ENCODE measurements around the gene CLN3. TPM values are rescaled to one million over a fixed set of nuclear protein-coding genes. Genes with fewer than 3 reads are reported as not detected.
"Not testable (repeated sequence)": the region's sequence is repeated elsewhere in the genome, so short reads cannot be mapped to it uniquely, and the experiment has no call there.

Gene CLN3
- total RNA-seq, 4 donors from 2014 or later = 80.2 to 294 (median 154) TPM

- Histone ChIP-seq H3K9me3 (no peaks in the 10 kb centered on the region), H3K27me3 (no peaks in the 10 kb centered on the region), H3K4me1 (peaks cover 6 to 33% (median 17%) of the 10 kb centered on the region in 4 donors), H3K4me3 (no peak overlapping the region), H3K36me3 (peaks cover 0 to 60% (median 21%) of the 10 kb centered on the region in 4 donors), H3K27ac (peak overlapping the region in 1 of 4 donors; percentile 85)
- 82 to 90% methylated on average over 2 to 16 of the region's 16 CpGs for whole genome bisulfite sequencing, 2 donors (ENCODE audit: low coverage in 1 of 2)
- DNase-seq = no peak
- intact Hi-C loops (cut with DNase I; ENCODE audit: low total_unique reads) (no loop called here), in situ Hi-C loops (cut with MboI; ENCODE audit: low pct_ligation_motif_present in 1 of 4, low pct_unique_long_range_greater_than_20kb in 1 of 4, low sequenced_read_pairs in 3 of 4) (no loop called here)
- TF ChIP-seq POLR2AphosphoS5 (IDR thresholded peaks at IDR 0.05) = no peak
- TF ChIP-seq POLR2A (IDR thresholded peaks at IDR 0.05) = no peak
- TF ChIP-seq, protein P1, sequence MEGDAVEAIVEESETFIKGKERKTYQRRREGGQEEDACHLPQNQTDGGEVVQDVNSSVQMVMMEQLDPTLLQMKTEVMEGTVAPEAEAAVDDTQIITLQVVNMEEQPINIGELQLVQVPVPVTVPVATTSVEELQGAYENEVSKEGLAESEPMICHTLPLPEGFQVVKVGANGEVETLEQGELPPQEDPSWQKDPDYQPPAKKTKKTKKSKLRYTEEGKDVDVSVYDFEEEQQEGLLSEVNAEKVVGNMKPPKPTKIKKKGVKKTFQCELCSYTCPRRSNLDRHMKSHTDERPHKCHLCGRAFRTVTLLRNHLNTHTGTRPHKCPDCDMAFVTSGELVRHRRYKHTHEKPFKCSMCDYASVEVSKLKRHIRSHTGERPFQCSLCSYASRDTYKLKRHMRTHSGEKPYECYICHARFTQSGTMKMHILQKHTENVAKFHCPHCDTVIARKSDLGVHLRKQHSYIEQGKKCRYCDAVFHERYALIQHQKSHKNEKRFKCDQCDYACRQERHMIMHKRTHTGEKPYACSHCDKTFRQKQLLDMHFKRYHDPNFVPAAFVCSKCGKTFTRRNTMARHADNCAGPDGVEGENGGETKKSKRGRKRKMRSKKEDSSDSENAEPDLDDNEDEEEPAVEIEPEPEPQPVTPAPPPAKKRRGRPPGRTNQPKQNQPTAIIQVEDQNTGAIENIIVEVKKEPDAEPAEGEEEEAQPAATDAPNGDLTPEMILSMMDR (IDR thresholded peaks at IDR 0.05) = no peak
- TF ChIP-seq EP300 (IDR thresholded peaks at IDR 0.05; ENCODE audit: low read depth) = no peak
Observed at GRCh38 chr16:28478506-28479180, 13.2 kb downstream of the CLN3 start.

DNA sequence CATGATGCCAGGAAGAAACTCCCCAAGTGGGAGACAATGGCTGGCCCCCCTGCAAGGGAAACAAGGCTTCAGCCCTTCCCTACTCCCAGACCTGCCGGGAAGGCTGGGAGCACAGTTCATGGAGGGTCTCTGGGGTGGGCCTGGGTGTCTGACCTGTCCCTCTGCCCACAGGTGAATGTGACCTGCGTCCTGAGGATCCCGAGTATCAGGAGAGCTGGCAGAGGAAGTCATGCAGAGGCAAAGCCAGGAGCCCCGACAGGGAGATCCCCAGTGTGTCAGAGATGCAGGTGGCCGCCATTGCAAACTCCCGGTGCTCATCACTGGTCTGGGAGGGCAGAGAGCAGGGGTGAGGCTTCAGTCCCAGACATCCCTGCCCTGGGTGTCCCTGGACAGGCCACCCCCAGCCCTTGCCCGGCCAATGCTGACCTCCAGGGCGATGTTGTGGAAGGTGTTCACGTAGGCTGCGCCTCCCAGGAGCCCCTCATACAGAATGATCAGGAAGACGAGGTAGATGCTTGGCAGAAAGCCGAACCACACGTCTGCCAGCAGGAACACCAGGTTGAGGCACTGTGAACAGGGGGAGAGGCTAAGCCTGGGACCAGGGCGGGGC, 14.5 kb downstream of the CLN3 start:
- peaks cover 0 to 57% (median 15%) of the 10 kb centered on the region in 4 donors for H3K36me3 ChIP-seq
- intact Hi-C loops (cut with DNase I; ENCODE audit: low total_unique reads) = no loop called here

DNA sequence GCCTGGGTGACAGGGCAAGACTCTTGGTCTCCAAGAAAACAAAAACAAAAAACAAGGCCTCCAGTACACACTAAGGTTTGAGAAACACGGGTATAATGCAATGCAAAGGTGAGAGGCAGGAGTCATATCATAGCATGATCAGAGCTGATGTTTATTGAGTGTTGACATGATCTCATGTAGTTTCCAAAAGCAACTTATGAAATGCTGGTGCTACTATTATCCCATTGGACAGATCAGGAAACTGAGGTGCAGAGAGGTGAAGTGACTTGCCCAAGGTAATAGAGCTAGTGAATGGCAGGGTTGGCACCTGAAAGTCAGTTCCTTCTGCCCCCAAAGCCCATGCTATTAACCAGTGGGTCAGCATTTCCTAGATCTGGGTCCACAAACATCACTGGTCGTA, 16.7 kb downstream of the CLN3 start:
- TF ChIP-seq, protein P1 (IDR thresholded peaks at IDR 0.05) = no peak
- TF ChIP-seq EP300 (IDR thresholded peaks at IDR 0.05; ENCODE audit: low read depth) = no peak
- no peak for TF ChIP-seq POLR2A (IDR thresholded peaks at IDR 0.05)
- TF ChIP-seq POLR2AphosphoS5 (IDR thresholded peaks at IDR 0.05) = no peak
- 93 to 100% methylated on average over 2 of the region's 2 CpGs for WGBS, 2 donors (ENCODE audit: low coverage in 1 of 2)
- H3K4me1 ChIP-seq = peaks cover 0 to 10% (median 6%) of the 10 kb centered on the region in 4 donors
- H3K27me3 ChIP-seq = no peaks in the 10 kb centered on the region
- no peaks in the 10 kb centered on the region for H3K9me3 ChIP-seq
- H3K27ac ChIP-seq = no peak overlapping the region
- in situ Hi-C loops (cut with MboI; ENCODE audit: low pct_ligation_motif_present in 1 of 4, low pct_unique_long_range_greater_than_20kb in 1 of 4, low sequenced_read_pairs in 3 of 4) (no loop called here), intact Hi-C loops (cut with DNase I; ENCODE audit: low total_unique reads) (no loop called here)
- no peak overlapping the region for H3K4me3 ChIP-seq
- peaks cover 0 to 49% (median 12%) of the 10 kb centered on the region in 4 donors for H3K36me3 ChIP-seq
- DNase-seq = no peak

More for the DNA sequence above, 14.5 kb downstream of the CLN3 start:
- in situ Hi-C loops (cut with MboI; ENCODE audit: low pct_ligation_motif_present in 1 of 4, low pct_unique_long_range_greater_than_20kb in 1 of 4, low sequenced_read_pairs in 3 of 4) = no loop called here
- TF ChIP-seq POLR2A (IDR thresholded peaks at IDR 0.05) (no peak), POLR2AphosphoS5 (IDR thresholded peaks at IDR 0.05) (no peak), EP300 (IDR thresholded peaks at IDR 0.05; ENCODE audit: low read depth) (no peak)
- TF ChIP-seq, protein P1 (IDR thresholded peaks at IDR 0.05) = no peak
- WGBS, 2 donors (ENCODE audit: low coverage in 1 of 2) = 95% methylated on average over 13 of the region's 14 CpGs; no CpG with 5 or more reads in 1 of the 2 donors
- Histone ChIP-seq H3K9me3 (no peaks in the 10 kb centered on the region), H3K4me3 (no peak overlapping the region), H3K27me3 (no peaks in the 10 kb centered on the region), H3K27ac (no peak overlapping the region), H3K4me1 (peaks cover 6 to 23% (median 17%) of the 10 kb centered on the region in 4 donors)
- DNase-seq = no peak

GRCh38 chr16:28473714-28474265, 18.1 kb downstream of the CLN3 start:
- peaks cover 0 to 43% (median 12%) of the 10 kb centered on the region in 4 donors for H3K36me3 ChIP-seq

GRCh38 chr16:28447081-28447480, 44.8 kb downstream of the CLN3 start:
- WGBS, 2 donors (ENCODE audit: low coverage in 1 of 2) = no CpG with 5 or more reads among the region's 6 CpGs
- in situ Hi-C loops (cut with MboI; ENCODE audit: low pct_ligation_motif_present in 1 of 4, low pct_unique_long_range_greater_than_20kb in 1 of 4, low sequenced_read_pairs in 3 of 4) = not testable (repeated sequence)

More at GRCh38 chr16:28473714-28474265, 18.1 kb downstream of the CLN3 start:
- no peak overlapping the region for H3K4me3 ChIP-seq
- in situ Hi-C loops (cut with MboI; ENCODE audit: low pct_ligation_motif_present in 1 of 4, low pct_unique_long_range_greater_than_20kb in 1 of 4, low sequenced_read_pairs in 3 of 4) = no loop called here
- peak; percentile 3 for DNase-seq
- 79 to 86% methylated on average over 1 to 8 of the region's 8 CpGs for WGBS, 2 donors (ENCODE audit: low coverage in 1 of 2)
- no peaks in the 10 kb centered on the region for H3K4me1 ChIP-seq
- intact Hi-C loops (cut with DNase I; ENCODE audit: low total_unique reads) = no loop called here
- H3K27ac ChIP-seq = no peak overlapping the region
- TF ChIP-seq POLR2A (IDR thresholded peaks at IDR 0.05) (no peak), EP300 (IDR thresholded peaks at IDR 0.05; ENCODE audit: low read depth) (no peak), POLR2AphosphoS5 (IDR thresholded peaks at IDR 0.05) (no peak)
- TF ChIP-seq, protein P1 (IDR thresholded peaks at IDR 0.05) = no peak
- H3K27me3 ChIP-seq = no peaks in the 10 kb centered on the region
- H3K9me3 ChIP-seq = no peaks in the 10 kb centered on the region

GRCh38 chr16:28446388-28446787, 45.5 kb downstream of the CLN3 start:
- intact Hi-C loops (cut with DNase I; ENCODE audit: low total_unique reads); H3K9me3 ChIP-seq; H3K36me3 ChIP-seq; DNase-seq; in situ Hi-C loops (cut with MboI; ENCODE audit: low pct_ligation_motif_present in 1 of 4, low pct_unique_long_range_greater_than_20kb in 1 of 4, low sequenced_read_pairs in 3 of 4); H3K4me1 ChIP-seq; H3K4me3 ChIP-seq; H3K27ac ChIP-seq; H3K27me3 ChIP-seq: not testable (repeated sequence)
- WGBS, 2 donors (ENCODE audit: low coverage in 1 of 2) = no CpG with 5 or more reads among the region's 4 CpGs

More at GRCh38 chr16:28447081-28447480, 44.8 kb downstream of the CLN3 start:
- intact Hi-C loops (cut with DNase I; ENCODE audit: low total_unique reads); H3K27ac ChIP-seq; H3K4me1 ChIP-seq; H3K36me3 ChIP-seq; H3K4me3 ChIP-seq; H3K9me3 ChIP-seq; H3K27me3 ChIP-seq; DNase-seq: not testable (repeated sequence)
